PC-9 (cell line): Measurements from ENCODE around the gene CACNB1. TPM values are rescaled to one million over a fixed set of nuclear protein-coding genes. Genes with fewer than 3 reads are reported as not detected.

Source experiments
- BruUV-seq: library from RNA; stranded (reverse); fragments of 400-500 nt; replicated peaks from 2 replicates; lab custom pipeline; 2021; lab: Mats Ljungman, UMichigan
- CTCF ChIA-PET: fragments of 300-600 bp; sonication (Branson Sonifier 250); formaldehyde crosslinking; loops from one replicate; lab custom pipeline; 2022; ENCODE audit warnings: antibody characterized with exemption; lab: Charles Lee
- POLR2A ChIA-PET: fragments of 300-600 bp; sonication (Branson Sonifier 250); formaldehyde crosslinking; loops from one replicate; lab custom pipeline; 2022; ENCODE audit warnings: antibody characterized with exemption; ENCODE audit not compliant: unreplicated experiment; lab: Charles Lee
- DNase-seq, 2 experiments: peaks; one replicate each; pipeline versions ENCODE4 v3.0.0 to v3.0.0-alpha.2; 2015 to 2022; ENCODE audit warnings: mixed read lengths in 1 of 2
- H2AFZ ChIP-seq: fragments of 200-600 bp; sonication (generic); 2 replicates; pipeline ENCODE4 v1.8.1; 2017; ENCODE audit warnings: antibody characterized with exemption
- H3F3A ChIP-seq: fragments of 200-600 bp; sonication (generic); 2 replicates; pipeline ENCODE4 v1.8.1; 2017; ENCODE audit warnings: antibody characterized with exemption, mild to moderate bottlenecking, low read depth; ENCODE audit not compliant: insufficient read depth
- H3K27ac ChIP-seq: fragments of 200-600 bp; sonication (generic); 2 replicates; pipeline ENCODE4 v1.6.1; 2016; ENCODE audit warnings: mixed run types
- H3K27me3 ChIP-seq: fragments of 200-600 bp; sonication (generic); 2 replicates; pipeline ENCODE4 v1.6.1; 2016; ENCODE audit warnings: low read depth, mixed run types; ENCODE audit not compliant: insufficient read depth
- H3K36me3 ChIP-seq: fragments of 200-600 bp; sonication (generic); 2 replicates; pipeline ENCODE4 v1.6.1; 2016; ENCODE audit warnings: low read depth, mixed run types
- H3K4me1 ChIP-seq: fragments of 200-600 bp; sonication (generic); replicated peaks from 2 replicates; pipeline ENCODE4 v1.6.1; 2016; ENCODE audit warnings: mixed run types; ENCODE audit not compliant: insufficient read depth
- H3K4me2 ChIP-seq: fragments of 200-600 bp; sonication (generic); 2 replicates; pipeline ENCODE4 v1.6.1; 2017; ENCODE audit warnings: mixed run types
- H3K4me3 ChIP-seq: fragments of 200-600 bp; sonication (generic); 2 replicates; pipeline ENCODE4 v1.6.1; 2016; ENCODE audit warnings: mixed run types
- H3K79me2 ChIP-seq: fragments of 200-600 bp; sonication (generic); 2 replicates; pipeline ENCODE4 v1.6.1; 2017; ENCODE audit warnings: low read depth, mixed run types
- H3K9me2 ChIP-seq: fragments of 200-600 bp; sonication (generic); 2 replicates; pipeline ENCODE4 v1.8.1; 2017; ENCODE audit warnings: mild to moderate bottlenecking; ENCODE audit not compliant: insufficient read depth
- H3K9me3 ChIP-seq: fragments of 200-600 bp; sonication (generic); 2 replicates; pipeline ENCODE4 v1.8.1; 2016; ENCODE audit warnings: low read depth; ENCODE audit not compliant: insufficient read depth
- H4K20me1 ChIP-seq: fragments of 200-600 bp; sonication (generic); 2 replicates; pipeline ENCODE4 v1.8.1; 2017; ENCODE audit not compliant: insufficient read depth
- CTCF ChIP-seq: fragments of 200-600 bp; sonication (generic); conservative IDR thresholded peaks from 2 replicates; pipeline ENCODE4 v1.6.1; 2017; ENCODE audit warnings: mixed run types, antibody characterized with exemption, mild to moderate bottlenecking, moderate library complexity
- EZH2 ChIP-seq: fragments of 200-600 bp; sonication (generic); IDR thresholded peaks from 2 replicates; pipeline ENCODE4 v1.8.0; 2017; ENCODE audit warnings: antibody characterized with exemption, low read depth
- intact Hi-C: fragments of 100-400 bp; cut with micrococcal nuclease; formaldehyde crosslinking; loops from one replicate; pipeline ENCODE4 v1.10.0; 2022; ENCODE audit not compliant: unreplicated experiment
- total RNA-seq: library from RNA; stranded (reverse); gene quantifications from 2 replicates; pipeline ENCODE4 v1.2.3, GENCODE V29; 2021

The CACNB1 gene
- total RNA-seq, 1 experiment from 2014 or later = 21.4 TPM

- Histone ChIP-seq H2AFZ (peak within 1 kb of the TSS; percentile 62), H3K9me3 (no peaks in the 10 kb centered on the region), H3K4me1 (peaks cover 8% of the 10 kb centered on the region), H3K79me2 (no peaks in the 10 kb centered on the region), H3F3A (peaks cover 15% of the 10 kb centered on the region; the same call in 1 of the 2 replicates), H3K36me3 (no peaks in the 10 kb centered on the region), H4K20me1 (no peaks in the 10 kb centered on the region), H3K27me3 (no peaks in the 10 kb centered on the region), H3K4me3 (peak within 1 kb of the TSS; percentile 73), H3K4me2 (peak within 1 kb of the TSS; percentile 77), H3K9me2 (no peaks in the 10 kb centered on the region), H3K27ac (no peak within 1 kb of the TSS)
- CTCF ChIA-PET = interaction anchor here (0.6 to 4.3 kb wide), 5 partner anchors 13 to 239 kb away, joined by 3 to 62 read pairs (median 4); no protein-coding TSS in a partner anchor
- no peak for DNase-seq
- no peak for TF ChIP-seq CTCF
- TF ChIP-seq EZH2 = no peak
- BruUV-seq = no TSS peak
- intact Hi-C loops = loop anchor here (5.0 kb wide), 4 partner anchors 91 to 474 kb away; no protein-coding TSS in a partner anchor
- POLR2A ChIA-PET = interaction anchor here (0.5 to 0.7 kb wide), 4 partner anchors 13 to 457 kb away, joined by 4 to 20 read pairs (median 8); no protein-coding TSS in a partner anchor
Measured at GRCh38 chr17:39151150-39151942, 46.1 kb downstream of the CACNB1 start, which contains the start of gene PLXDC1. TSS of gene PLXDC1 (minus strand) at chr17:39151637. CDS start at chr17:39151437, 200 bp downstream.

GRCh38 chr17:39150795-39151149 is 46.7 kb downstream of the CACNB1 start:
- H3K36me3 ChIP-seq = no peaks in the 10 kb centered on the region
- no peaks in the 10 kb centered on the region for H4K20me1 ChIP-seq
- no peak overlapping the region for H3K27ac ChIP-seq
- no peak overlapping the region for H3K4me2 ChIP-seq
- TF ChIP-seq CTCF = no peak
- no peak for TF ChIP-seq EZH2
- CTCF ChIA-PET = interaction anchor here (0.9 to 4.3 kb wide), 2 partner anchors 14 to 168 kb away, joined by 3 to 62 read pairs; no protein-coding TSS in a partner anchor
- POLR2A ChIA-PET = interaction anchor here (0.6 to 0.7 kb wide), 2 partner anchors 95 to 456 kb away, joined by 10 to 20 read pairs; no protein-coding TSS in a partner anchor
- intact Hi-C loops = loop anchor here (5.0 kb wide), 4 partner anchors 92 to 473 kb away; no protein-coding TSS in a partner anchor
- H3K9me3 ChIP-seq = no peaks in the 10 kb centered on the region
- H3K4me3 ChIP-seq = no peak overlapping the region
- H2AFZ ChIP-seq = no peak overlapping the region
- no peaks in the 10 kb centered on the region for H3K79me2 ChIP-seq
- H3K4me1 ChIP-seq = peaks cover 8% of the 10 kb centered on the region
- H3K27me3 ChIP-seq = no peaks in the 10 kb centered on the region
- peaks cover 15% of the 10 kb centered on the region; the same call in 1 of the 2 replicates for H3F3A ChIP-seq
- BruUV-seq = no TSS peak
- H3K9me2 ChIP-seq = no peaks in the 10 kb centered on the region
- DNase-seq = no peak

GRCh38 chr17:39150104-39150634 is 47.3 kb downstream of the CACNB1 start:
- H3F3A ChIP-seq = peaks cover 14% of the 10 kb centered on the region; the same call in 1 of the 2 replicates
- CTCF ChIA-PET = interaction anchor here (0.8 kb wide), 1 partner anchor 167 kb away, joined by 7 read pairs; no protein-coding TSS in a partner anchor
- H3K27ac ChIP-seq = no peak overlapping the region
- H3K9me3 ChIP-seq = no peaks in the 10 kb centered on the region
- no peaks in the 10 kb centered on the region for H3K9me2 ChIP-seq
- no TSS peak for BruUV-seq
- no peak for DNase-seq
- intact Hi-C loops = loop anchor here (5.0 kb wide), 4 partner anchors 92 to 473 kb away; no protein-coding TSS in a partner anchor
- H4K20me1 ChIP-seq = no peaks in the 10 kb centered on the region
- POLR2A ChIA-PET = no interaction called here
- H3K4me1 ChIP-seq = peaks cover 8% of the 10 kb centered on the region
- H2AFZ ChIP-seq = no peak overlapping the region
- H3K79me2 ChIP-seq = no peaks in the 10 kb centered on the region
- H3K4me2 ChIP-seq = no peak overlapping the region
- H3K36me3 ChIP-seq = no peaks in the 10 kb centered on the region
- H3K4me3 ChIP-seq = no peak overlapping the region
- H3K27me3 ChIP-seq = no peaks in the 10 kb centered on the region
- TF ChIP-seq CTCF (no peak), EZH2 (no peak)
